ENCODE data around the gene FOXS1. TPM values are rescaled to one million over a fixed set of nuclear protein-coding genes. Genes with fewer than 3 reads are reported as not detected.

Gene FOXS1
- total RNA-seq, 1 donor from 2014 or later: 26.0 TPM

- no peak for TF ChIP-seq CTCF (IDR thresholded peaks at IDR 0.05; ENCODE audit: insufficient read depth, low read depth, low read length)
- TF ChIP-seq EZH2 (IDR thresholded peaks at IDR 0.05; ENCODE audit: insufficient read depth, low read length): no peak
- Histone ChIP-seq H3K79me2 (ENCODE audit: insufficient read depth, low read length) (no peaks in the 10 kb centered on the region), H3K9me3 (ENCODE audit: insufficient read depth, low read depth, low read length) (no peaks in the 10 kb centered on the region), H2AFZ (ENCODE audit: low read depth, low read length) (no peak overlapping the region), H3K36me3 (ENCODE audit: insufficient read depth, low read length) (peaks cover 11% of the 10 kb centered on the region), H3K9ac (ENCODE audit: low read length) (no peak overlapping the region), H3K4me2 (ENCODE audit: low read length) (no peak overlapping the region), H3K27ac (ENCODE audit: low read depth, low read length) (no peak overlapping the region), H3K4me1 (ENCODE audit: insufficient read depth, low read length) (peaks cover 22% of the 10 kb centered on the region), H3K4me3 (ENCODE audit: insufficient read depth, low read depth, low read length) (no peak overlapping the region), H4K20me1 (ENCODE audit: insufficient read depth, low read length) (no peaks in the 10 kb centered on the region), H3K27me3 (ENCODE audit: insufficient read depth, low read length) (no peaks in the 10 kb centered on the region)
- Mint-ChIP-seq H3K9me3 (ENCODE audit: unreplicated experiment) (no peaks in the 10 kb centered on the region), H3K4me1 (ENCODE audit: low read depth, unreplicated experiment) (peaks cover 23% of the 10 kb centered on the region), H3K27me3 (ENCODE audit: low read depth, unreplicated experiment) (no peaks in the 10 kb centered on the region), H3K27ac (ENCODE audit: unreplicated experiment) (no peak overlapping the region), H3K36me3 (ENCODE audit: low read depth, unreplicated experiment) (no peaks in the 10 kb centered on the region), H3K4me3 (ENCODE audit: unreplicated experiment) (no peak overlapping the region)
- peak; percentile 33 for DNase-seq (ENCODE audit: low read depth)
- FAIRE-seq: no peak
Observed at GRCh38 chr20:31806564-31807355, 38.6 kb downstream of the FOXS1 start.

GRCh38 chr20:31803552-31804291 lies 41.7 kb downstream of the FOXS1 start:
- Histone ChIP-seq H3K9ac (ENCODE audit: low read length) (no peak overlapping the region), H3K27ac (ENCODE audit: low read depth, low read length) (no peak overlapping the region), H3K4me3 (ENCODE audit: insufficient read depth, low read depth, low read length) (no peak overlapping the region), H2AFZ (ENCODE audit: low read depth, low read length) (no peak overlapping the region), H4K20me1 (ENCODE audit: insufficient read depth, low read length) (no peaks in the 10 kb centered on the region), H3K4me1 (ENCODE audit: insufficient read depth, low read length) (no peaks in the 10 kb centered on the region), H3K27me3 (ENCODE audit: insufficient read depth, low read length) (no peaks in the 10 kb centered on the region), H3K36me3 (ENCODE audit: insufficient read depth, low read length) (peaks cover 25% of the 10 kb centered on the region), H3K4me2 (ENCODE audit: low read length) (no peak overlapping the region), H3K79me2 (ENCODE audit: insufficient read depth, low read length) (no peaks in the 10 kb centered on the region), H3K9me3 (ENCODE audit: insufficient read depth, low read depth, low read length) (no peaks in the 10 kb centered on the region)
- peaks cover 3% of the 10 kb centered on the region for H3K4me1 Mint-ChIP-seq (ENCODE audit: low read depth, unreplicated experiment)
- H3K27me3 Mint-ChIP-seq (ENCODE audit: low read depth, unreplicated experiment): no peaks in the 10 kb centered on the region
- no peak overlapping the region for H3K4me3 Mint-ChIP-seq (ENCODE audit: unreplicated experiment)
- H3K27ac Mint-ChIP-seq (ENCODE audit: unreplicated experiment): no peak overlapping the region
- TF ChIP-seq EZH2 (IDR thresholded peaks at IDR 0.05; ENCODE audit: insufficient read depth, low read length) (no peak), CTCF (IDR thresholded peaks at IDR 0.05; ENCODE audit: insufficient read depth, low read depth, low read length) (no peak)
- H3K9me3 Mint-ChIP-seq (ENCODE audit: unreplicated experiment): no peaks in the 10 kb centered on the region
- no peaks in the 10 kb centered on the region for H3K36me3 Mint-ChIP-seq (ENCODE audit: low read depth, unreplicated experiment)
- FAIRE-seq: no peak
- DNase-seq (ENCODE audit: low read depth): no peak
